IMR-90 (cell line): Measurements from ENCODE around the gene LRRC72. TPM values are rescaled to one million over a fixed set of nuclear protein-coding genes. Genes with fewer than 3 reads are reported as not detected.

ENCODE experiments used
- ATAC-seq: fragments of 200-7000 bp; cut with Tn5 transposase; 2 replicates; pipeline ENCODE4 v1.9.1; 2020; ENCODE audit warnings: low read depth, mild to moderate bottlenecking, moderate library complexity
- BruUV-seq: library from RNA; stranded (reverse); fragments of 400-500 nt; replicated peaks from 2 replicates; lab custom pipeline; 2021; lab: Mats Ljungman, UMichigan
- CTCF ChIA-PET: fragments of 300-600 bp; formaldehyde crosslinking; extraction: SDS; loops from one replicate; lab custom pipeline; 2021; ENCODE audit warnings: antibody characterized with exemption; lab: Yijun Ruan, JAX
- POLR2A ChIA-PET: fragments of 300-600 bp; sonication (Branson Sonifier 250); formaldehyde crosslinking; loops from one replicate; lab custom pipeline; 2022; ENCODE audit warnings: antibody characterized with exemption; ENCODE audit not compliant: unreplicated experiment; lab: Charles Lee
- DNase-seq: peaks from one replicate; pipeline ENCODE4 v3.0.0; 2013
- H2AFZ ChIP-seq: replicated peaks from 2 replicates; pipeline ENCODE3; 2013; ENCODE audit warnings: low read length, mild to moderate bottlenecking; ENCODE audit not compliant: poor library complexity
- H2AK5ac ChIP-seq: 2 replicates; pipeline ENCODE4 v1.6.1; 2013; ENCODE audit warnings: low read depth, low read length, inconsistent platforms
- H2AK9ac ChIP-seq: replicated peaks from 2 replicates; pipeline ENCODE3; 2013; ENCODE audit warnings: mild to moderate bottlenecking, low read depth, low read length, moderate library complexity; ENCODE audit not compliant: poor library complexity
- H2BK120ac ChIP-seq: 2 replicates; pipeline ENCODE4 v1.6.1; 2013; ENCODE audit warnings: low read depth, low read length, inconsistent platforms
- H2BK15ac ChIP-seq: 3 replicates; pipeline ENCODE4 v1.6.1; 2013; ENCODE audit warnings: low read depth, low read length, inconsistent platforms
- H2BK20ac ChIP-seq: 2 replicates; pipeline ENCODE4 v1.6.1; 2013; ENCODE audit warnings: low read depth, mild to moderate bottlenecking, inconsistent platforms, low read length, moderate library complexity
- H2BK5ac ChIP-seq: 2 replicates; pipeline ENCODE4 v1.6.1; 2013; ENCODE audit warnings: mild to moderate bottlenecking, low read depth, low read length, inconsistent platforms; ENCODE audit not compliant: poor library complexity, severe bottlenecking
- H3K14ac ChIP-seq: replicated peaks from 2 replicates; pipeline ENCODE4 v1.6.1; 2013; ENCODE audit warnings: low read depth, low read length, inconsistent platforms
- H3K18ac ChIP-seq: 2 replicates; pipeline ENCODE4 v1.6.1; 2013; ENCODE audit warnings: low read depth, low read length, control low read depth
- H3K23ac ChIP-seq: 2 replicates; pipeline ENCODE4 v1.6.1; 2013; ENCODE audit warnings: low read depth, low read length, inconsistent platforms
- H3K27ac ChIP-seq: 2 replicates; pipeline ENCODE4 v1.5.1; 2013; ENCODE audit warnings: mild to moderate bottlenecking, control low read depth, low read length; ENCODE audit not compliant: insufficient read depth
- H3K27me3 ChIP-seq: 2 replicates; pipeline ENCODE4 v1.6.1; 2013; ENCODE audit warnings: low read length; ENCODE audit not compliant: control insufficient read depth, insufficient read depth
- H3K36me3 ChIP-seq: 2 replicates; pipeline ENCODE4 v1.6.1; 2013; ENCODE audit warnings: low read length, mixed read lengths; ENCODE audit not compliant: control insufficient read depth, insufficient read depth
- H3K4ac ChIP-seq: 2 replicates; pipeline ENCODE4 v1.6.1; 2013; ENCODE audit warnings: low read depth, low read length, inconsistent platforms
- H3K4me1 ChIP-seq: 2 replicates; pipeline ENCODE4 v1.6.1; 2013; ENCODE audit warnings: low read length, mixed read lengths; ENCODE audit not compliant: control insufficient read depth, insufficient read depth
- H3K4me2 ChIP-seq: 2 replicates; pipeline ENCODE4 v1.6.1; 2013; ENCODE audit warnings: low read depth, mild to moderate bottlenecking, control low read depth, low read length, moderate library complexity
- H3K4me3 ChIP-seq: 2 replicates; pipeline ENCODE4 v1.5.1; 2013; ENCODE audit warnings: low read depth, mild to moderate bottlenecking, control low read depth, low read length, moderate library complexity; ENCODE audit not compliant: insufficient read depth
- H3K56ac ChIP-seq: 2 replicates; pipeline ENCODE4 v1.6.1; 2013; ENCODE audit warnings: low read length, inconsistent platforms; ENCODE audit not compliant: insufficient read depth; ENCODE audit errors: extremely low read depth
- H3K79me1 ChIP-seq, 2 experiments: 2 replicates each; pipeline ENCODE4 v1.6.1; 2013; ENCODE audit warnings: low read length in 2 of 2, inconsistent platforms in 1 of 2, low read depth in 1 of 2
- H3K9ac ChIP-seq: 2 replicates; pipeline ENCODE4 v1.6.1; 2013; ENCODE audit warnings: low read depth, low read length, control low read depth
- H3K9me1 ChIP-seq: 2 replicates; pipeline ENCODE4 v1.6.1; 2013; ENCODE audit warnings: low read length, inconsistent platforms; ENCODE audit not compliant: insufficient read depth
- H3K9me3 ChIP-seq: 2 replicates; pipeline ENCODE4 v1.6.1; 2013; ENCODE audit warnings: low read length; ENCODE audit not compliant: control insufficient read depth, insufficient read depth
- H4K20me1 ChIP-seq: 2 replicates; pipeline ENCODE4 v1.6.1; 2013; ENCODE audit warnings: low read length, inconsistent platforms; ENCODE audit not compliant: insufficient read depth
- H4K5ac ChIP-seq: 2 replicates; pipeline ENCODE4 v1.6.1; 2013; ENCODE audit warnings: mild to moderate bottlenecking, low read depth, low read length, control low read depth
- H4K8ac ChIP-seq, 2 experiments: 2 replicates each; pipeline ENCODE4 v1.6.1; 2013; ENCODE audit warnings: low read depth in 2 of 2, low read length in 2 of 2, control low read depth in 1 of 2, inconsistent platforms in 1 of 2
- H4K91ac ChIP-seq: 2 replicates; pipeline ENCODE4 v1.6.1; 2013; ENCODE audit warnings: low read depth, low read length, inconsistent platforms; ENCODE audit not compliant: insufficient read depth
- CHD1 ChIP-seq: IDR thresholded peaks from 2 replicates; pipeline ENCODE4 v1.6.1; 2012; ENCODE audit warnings: low read depth, low read length, improper control_type of control experiment
- ELK1 ChIP-seq: fragments of 150-350 bp; IDR thresholded peaks from 2 replicates; pipeline ENCODE4 v1.6.1; 2016; ENCODE audit warnings: low read depth, mild to moderate bottlenecking, low read length, moderate library complexity, borderline replicate concordance
- MAZ ChIP-seq: IDR thresholded peaks from 2 replicates; pipeline ENCODE4 v1.6.1; 2012; ENCODE audit warnings: low read depth, mild to moderate bottlenecking, low read length, improper control_type of control experiment, moderate library complexity, borderline replicate concordance
- NFE2L2 ChIP-seq: fragments of 150-350 bp; IDR thresholded peaks from 2 replicates; pipeline ENCODE4 v1.6.1; 2016; ENCODE audit warnings: low read depth, mild to moderate bottlenecking, low read length
- RAD21 ChIP-seq: IDR thresholded peaks from 2 replicates; pipeline ENCODE4 v1.6.1; 2012; ENCODE audit warnings: low read length, improper control_type of control experiment
- USF2 ChIP-seq: fragments of 150-350 bp; IDR thresholded peaks from 2 replicates; pipeline ENCODE4 v1.6.1; 2017; ENCODE audit warnings: mild to moderate bottlenecking, antibody characterized with exemption, low read length, low read depth
- WGBS, 2 experiments: methylation state at CpG; one replicate each; pipeline versions ENCODE4 v1.1.5 to v1.1.7; 2013; ENCODE audit warnings: missing lambda C conversion rate in 2 of 2; ENCODE audit not compliant: insufficient read length in 1 of 2; ENCODE audit errors: extremely low coverage in 2 of 2; 5-methylcytosine and 5-hydroxymethylcytosine counted together
- dilution Hi-C: fragments of 300-500 bp; cut with HindIII; formaldehyde crosslinking; loops from one replicate; pipeline ENCODE4 v1.14.3; 2018; ENCODE audit warnings: low sequenced_read_pairs; ENCODE audit not compliant: unreplicated experiment
- in situ Hi-C: fragments of 300-500 bp; cut with MboI; formaldehyde crosslinking; loops from 3 replicates; pipeline ENCODE4 v1.14.3; 2019; ENCODE audit warnings: low sequenced_read_pairs, inconsistent platforms, mixed read lengths
- intact Hi-C: fragments of 100-400 bp; cut with micrococcal nuclease; formaldehyde crosslinking; loops from 2 replicates; pipeline ENCODE4 v1.10.0; 2022
- polyA plus RNA-seq, 3 experiments: library from polyadenylated mRNA; depleted of rRNA; stranded (reverse); fragments of >200 nt; gene quantifications; 2 replicates each; pipeline ENCODE4 v1.2.3, GENCODE V29; 2012; ENCODE audit warnings: low replicate concordance in 1 of 3
- total RNA-seq: library from RNA; depleted of rRNA; stranded (reverse); fragments of >200 nt; gene quantifications from 2 replicates; pipeline ENCODE4 v1.2.3, GENCODE V29; 2012

Gene LRRC72
- total and polyA plus RNA-seq, 2 of the 4 experiments (the other 2 are of a cell fraction) = not detected

- no peak for ATAC-seq
- Histone ChIP-seq H3K79me1 (no peaks in the 10 kb centered on the region), H3K4me1 (no peaks in the 10 kb centered on the region), H3K4ac (no peak overlapping the region), H2AFZ (no peak overlapping the region), H4K8ac (no peak overlapping the region), H2BK20ac (no peak overlapping the region), H3K27ac (no peak overlapping the region), H3K56ac (no peak overlapping the region), H3K36me3 (0 out of 2 replicates have a peak, but pooled peaks cover 1% of the 10 kb centered on the region), H3K23ac (no peak overlapping the region), H4K91ac (no peak overlapping the region), H3K4me3 (no peak overlapping the region), H3K14ac (no peak overlapping the region), H2BK120ac (no peak overlapping the region), H3K9me3 (no peaks in the 10 kb centered on the region), H3K27me3 (no peaks in the 10 kb centered on the region), H3K4me2 (no peak overlapping the region), H2BK5ac (no peak overlapping the region), H3K18ac (no peak overlapping the region), H4K5ac (no peak overlapping the region), H2BK15ac (no peak overlapping the region), H4K20me1 (no peaks in the 10 kb centered on the region), H3K9me1 (no peaks in the 10 kb centered on the region), H3K9ac (no peak overlapping the region), H2AK9ac (no peak overlapping the region), H2AK5ac (no peak overlapping the region)
- in situ Hi-C loops (no loop called here), intact Hi-C loops (no loop called here), dilution Hi-C loops (no loop called here)
- ChIA-PET CTCF (no interaction called here), POLR2A (no interaction called here)
- BruUV-seq = no TSS peak
- WGBS, 2 experiments = 47% methylated on average over 2 of the region's 6 CpGs; no CpG with 5 or more reads in 1 of the 2 experiments
- TF ChIP-seq NFE2L2 = no peak
- TF ChIP-seq CHD1 = no peak
- no peak for TF ChIP-seq MAZ
- no peak for TF ChIP-seq ELK1
- no peak for TF ChIP-seq USF2
- no peak for TF ChIP-seq RAD21
- no peak for DNase-seq
These were observed 61.2 kb downstream of the LRRC72 start for GRCh38 chr7:16587790-16588189.
